Measurements from ENCODE around the gene FUS. TPM values are rescaled to one million over a fixed set of nuclear protein-coding genes. Genes with fewer than 3 reads are reported as not detected.
A peak's percentile ranks its signal among the peaks of the same experiment; 100 is the strongest.
"Not testable (repeated sequence)": the region's sequence is repeated elsewhere in the genome, so short reads cannot be mapped to it uniquely, and the experiment has no call there.

Gene FUS
- total and polyA plus RNA-seq, 9 of the 15 experiments (the other 6 are each of a cell fraction or from before 2014, with no cell fraction given), result 43.9 to 575 (median 87.2) TPM

- in situ Hi-C loops (cut with MboI); CTCF ChIA-PET (ENCODE audit: low intra/inter-chr PET ratio): not testable (repeated sequence)
Observed at GRCh38 chr16:31141071-31141469, 38.9 kb upstream of the FUS start.

DNA sequence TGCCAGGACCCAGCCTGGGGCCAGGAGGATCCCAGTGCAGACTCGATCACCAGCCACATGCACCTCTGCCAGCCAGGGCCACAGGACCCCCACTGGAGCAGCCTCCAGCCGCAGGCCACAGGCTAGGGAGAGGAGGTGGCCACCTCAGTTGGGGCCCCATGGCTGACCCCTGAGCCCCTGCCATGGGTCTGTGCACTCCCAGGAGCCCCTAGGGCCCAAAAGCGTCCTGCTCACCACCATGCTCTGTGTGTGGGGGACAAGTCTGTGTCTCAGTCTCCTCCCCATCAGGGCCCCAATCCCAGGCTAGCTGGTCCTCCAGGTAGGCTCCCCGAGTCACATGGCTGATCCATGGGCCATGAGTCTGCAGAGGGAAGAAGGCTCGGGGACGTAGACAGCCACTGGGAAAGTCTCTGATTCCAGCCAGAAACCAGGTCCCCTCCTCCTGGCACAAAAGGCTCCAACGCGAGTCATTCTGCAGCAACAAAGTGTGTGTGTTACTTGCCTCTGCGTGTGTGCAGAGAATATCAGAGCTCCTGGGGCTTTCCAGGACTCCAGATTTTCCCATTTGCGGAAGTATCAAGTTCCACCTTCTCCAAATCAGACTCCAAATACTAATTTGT, 38.3 kb upstream of the FUS start:
- H3K9ac ChIP-seq (ENCODE audit: insufficient read depth in 1 of 2, low read depth in 2 of 2, low read length in 2 of 2), result peak overlapping the region; percentile 70 to 91
- H3K9me1 ChIP-seq (ENCODE audit: control insufficient read depth, insufficient read depth, low read length), result no peaks in the 10 kb centered on the region
- ChIA-PET CTCF (ENCODE audit: low intra/inter-chr PET ratio) (no interaction called here), POLR2A (interaction anchor here (0.6 to 3.4 kb wide), 15 partner anchors 11 to 156 kb away, joined by 3 to 39 read pairs (median 4); partner anchors contain the start of genes FUS, KAT8, VKORC1 and ZNF646)
- no peaks in the 10 kb centered on the region for H3K9me3 ChIP-seq (replicated peaks; ENCODE audit: control insufficient read depth, insufficient read depth, low read depth, low read length)
- in situ Hi-C loops (cut with MboI) (no loop called here), intact Hi-C loops (cut with micrococcal nuclease) (loop anchor here (1.0 to 10.0 kb wide), 5 partner anchors 25 to 157 kb away; partner anchors contain the start of genes BCKDK, HSD3B7, KAT8 and VKORC1)
- peak overlapping the region; percentile 28 for H3K4me3 ChIP-seq
- H3K79me2 ChIP-seq (ENCODE audit: control insufficient read depth, insufficient read depth, low read length), result no peaks in the 10 kb centered on the region
- peaks cover 14 to 47% of the 10 kb centered on the region in 2 experiments for H3K4me1 ChIP-seq (replicated peaks in 1 of 2; ENCODE audit: control insufficient read depth in 2 of 2, insufficient read depth in 2 of 2, low read length in 2 of 2)
- H3K36me3 ChIP-seq (ENCODE audit: control insufficient read depth, insufficient read depth, low read length), result no peaks in the 10 kb centered on the region
- H4K20me1 ChIP-seq (replicated peaks; ENCODE audit: control insufficient read depth, insufficient read depth, low read length), result no peaks in the 10 kb centered on the region; the same call in 1 of the 2 replicates
- ATAC-seq (peak; percentile 5), DNase-seq (ENCODE audit: extremely low read depth in 1 of 4, low spot score in 3 of 4) (peak in 3 of 4 experiments; percentile 20 to 38 (median 36)), FAIRE-seq (no peak)
- H3K4me2 ChIP-seq (ENCODE audit: insufficient read depth, low read length), result peak overlapping the region; percentile 72
- TSS peak; percentile 96 for BruUV-seq (replicated peaks)
- H3K27ac ChIP-seq (ENCODE audit: extremely low read depth, low read depth, low read length), result peak overlapping the region; percentile 55
- WGBS (ENCODE audit: insufficient coverage, low coverage, missing lambda C conversion rate), result 13% methylated on average over 8 of the region's 10 CpGs
- peak overlapping the region; percentile 92 for H2AFZ ChIP-seq (ENCODE audit: low read depth, low read length)
- H3K27me3 ChIP-seq (ENCODE audit: control insufficient read depth in 2 of 2, insufficient read depth in 2 of 2, low read length in 2 of 2), result peaks cover 11 to 13% of the 10 kb centered on the region in 2 experiments; a peak in 4 of 5 replicates
- TF ChIP-seq ETS1 (conservative IDR thresholded peaks at IDR 0.05; ENCODE audit: control insufficient read depth, low read depth, low read length) (0 out of 2 replicates have a peak, but pooled peaks have one; percentile 24), EP400 (IDR thresholded peaks at IDR 0.05) (peak; percentile 9; the same call in 1 of the 2 replicates), LARP7 (IDR thresholded peaks at IDR 0.05) (no peak)
- TF ChIP-seq, protein P1, sequence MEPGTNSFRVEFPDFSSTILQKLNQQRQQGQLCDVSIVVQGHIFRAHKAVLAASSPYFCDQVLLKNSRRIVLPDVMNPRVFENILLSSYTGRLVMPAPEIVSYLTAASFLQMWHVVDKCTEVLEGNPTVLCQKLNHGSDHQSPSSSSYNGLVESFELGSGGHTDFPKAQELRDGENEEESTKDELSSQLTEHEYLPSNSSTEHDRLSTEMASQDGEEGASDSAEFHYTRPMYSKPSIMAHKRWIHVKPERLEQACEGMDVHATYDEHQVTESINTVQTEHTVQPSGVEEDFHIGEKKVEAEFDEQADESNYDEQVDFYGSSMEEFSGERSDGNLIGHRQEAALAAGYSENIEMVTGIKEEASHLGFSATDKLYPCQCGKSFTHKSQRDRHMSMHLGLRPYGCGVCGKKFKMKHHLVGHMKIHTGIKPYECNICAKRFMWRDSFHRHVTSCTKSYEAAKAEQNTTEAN (CRISPR knock-in tag; IDR thresholded peaks at IDR 0.05), result no peak

More at GRCh38 chr16:31141071-31141469, 38.9 kb upstream of the FUS start:
- Histone ChIP-seq H3K4me1 (replicated peaks in 1 of 2; ENCODE audit: control insufficient read depth in 2 of 2, insufficient read depth in 2 of 2, low read length in 2 of 2) (peaks cover 16 to 52% of the 10 kb centered on the region in 2 experiments), H3K27ac (ENCODE audit: extremely low read depth, low read depth, low read length) (peak overlapping the region; percentile 55; the same call in 2 of the 3 replicates), H3K4me2 (ENCODE audit: insufficient read depth, low read length) (peak overlapping the region; percentile 72), H3K9ac (ENCODE audit: insufficient read depth in 1 of 2, low read depth in 2 of 2, low read length in 2 of 2) (peak overlapping the region; percentile 70 to 91; a peak in 3 of 4 replicates), H2AFZ (ENCODE audit: low read depth, low read length) (peak overlapping the region; percentile 92)
- not testable (repeated sequence) for H3K9me1 ChIP-seq (ENCODE audit: control insufficient read depth, insufficient read depth, low read length); H3K27me3 ChIP-seq (ENCODE audit: control insufficient read depth in 2 of 2, insufficient read depth in 2 of 2, low read length in 2 of 2); H3K36me3 ChIP-seq (ENCODE audit: control insufficient read depth, insufficient read depth, low read length); H3K9me3 ChIP-seq (replicated peaks; ENCODE audit: control insufficient read depth, insufficient read depth, low read depth, low read length); H3K4me3 ChIP-seq; ATAC-seq; FAIRE-seq; H4K20me1 ChIP-seq (replicated peaks; ENCODE audit: control insufficient read depth, insufficient read depth, low read length); DNase-seq (ENCODE audit: extremely low read depth in 1 of 4, low spot score in 3 of 4); H3K79me2 ChIP-seq (ENCODE audit: control insufficient read depth, insufficient read depth, low read length); BruUV-seq (replicated peaks)
- POLR2A ChIA-PET, result interaction anchor here (0.8 to 3.4 kb wide), 3 partner anchors 12 to 39 kb away, joined by 4 to 39 read pairs (median 35); partner anchors contain the start of genes FUS and KAT8
- intact Hi-C loops (cut with micrococcal nuclease), result loop anchor here (5.0 to 10.0 kb wide), 2 partner anchors 34 to 156 kb away; partner anchors contain the start of genes BCKDK and HSD3B7
- WGBS (ENCODE audit: insufficient coverage, low coverage, missing lambda C conversion rate), result 89% methylated on average over 9 of the region's 9 CpGs
